CD4-positive, alpha-beta T cell treated with Interleukin-12 subunit alpha and Interleukin-12 subunit beta, for 1 hour (primary cell): ENCODE data around the gene TRIM9.

Source experiments
- DNase-seq: peaks from one replicate; pipeline ENCODE4 v3.0.0-alpha.2; 2020

TRIM9 gene

GRCh38 chr14:51053157-51053556, 41.7 kb downstream of the TRIM9 start:
- no peak for DNase-seq

GRCh38 chr14:51044961-51045360, 49.9 kb downstream of the TRIM9 start:
- no peak for DNase-seq

- DNase-seq = no peak
Observed at GRCh38 chr14:51041883-51042282, 53.0 kb downstream of the TRIM9 start.

GRCh38 chr14:51041108-51041531, 53.8 kb downstream of the TRIM9 start:
- no peak for DNase-seq

- no peak for DNase-seq
Observed at GRCh38 chr14:51039252-51039651, 55.7 kb downstream of the TRIM9 start.

GRCh38 chr14:51035611-51036192, 59.2 kb downstream of the TRIM9 start:
- no peak for DNase-seq

- no peak for DNase-seq
Observed at GRCh38 chr14:51028851-51029754, 65.8 kb downstream of the TRIM9 start.

GRCh38 chr14:51028361-51028760, 66.5 kb downstream of the TRIM9 start:
- no peak for DNase-seq

GRCh38 chr14:51024377-51024776, 70.5 kb downstream of the TRIM9 start:
- no peak for DNase-seq

GRCh38 chr14:51023964-51024363, 70.9 kb downstream of the TRIM9 start:
- DNase-seq = no peak

GRCh38 chr14:51022769-51023168, 72.1 kb downstream of the TRIM9 start:
- no peak for DNase-seq

GRCh38 chr14:51020024-51020710, 74.7 kb downstream of the TRIM9 start:
- no peak for DNase-seq

- no peak for DNase-seq
Observed at GRCh38 chr14:51019089-51019488, 75.8 kb downstream of the TRIM9 start.

- DNase-seq = no peak
Observed at GRCh38 chr14:51018521-51018920, 76.4 kb downstream of the TRIM9 start.

- DNase-seq = no peak
Observed at GRCh38 chr14:51014625-51015024, 80.3 kb downstream of the TRIM9 start.

- no peak for DNase-seq
Observed at GRCh38 chr14:51014086-51014485, 80.8 kb downstream of the TRIM9 start.

GRCh38 chr14:51012055-51012454, 82.8 kb downstream of the TRIM9 start:
- no peak for DNase-seq

GRCh38 chr14:51008446-51008845, 86.5 kb downstream of the TRIM9 start:
- no peak for DNase-seq

- no peak for DNase-seq
Observed at GRCh38 chr14:51006781-51007211, 88.1 kb downstream of the TRIM9 start.

GRCh38 chr14:51006324-51006723, 88.6 kb downstream of the TRIM9 start:
- no peak for DNase-seq

GRCh38 chr14:51004801-51005526, 89.9 kb downstream of the TRIM9 start:
- DNase-seq = no peak

GRCh38 chr14:51004352-51004800, 90.5 kb downstream of the TRIM9 start:
- no peak for DNase-seq

- DNase-seq = no peak
Observed at GRCh38 chr14:51002406-51002999, 92.4 kb downstream of the TRIM9 start.
